GM18505 (cell line): ENCODE data around the gene KCNJ4.
"Not testable (repeated sequence)": the region's sequence is repeated elsewhere in the genome, so short reads cannot be mapped to it uniquely, and the experiment has no call there.

ENCODE experiments used
- ATAC-seq: cut with Tn5 transposase; IDR thresholded peaks from one replicate; pipeline ENCODE4 v1.9.1; 2021; ENCODE audit not compliant: unreplicated experiment
- POLR2A ChIP-seq: IDR thresholded peaks from 4 replicates; pipeline ENCODE4 v1.6.1; 2011; ENCODE audit warnings: borderline replicate concordance; ENCODE audit not compliant: insufficient read depth, insufficient read length; ENCODE audit errors: extremely low read depth

The KCNJ4 gene

GRCh38 chr22:38414009-38414395 lies 41.0 kb downstream of the KCNJ4 start:
- no peak for ATAC-seq
- no peak for TF ChIP-seq POLR2A

- no peak for ATAC-seq
- TF ChIP-seq POLR2A: no peak
Measured at GRCh38 chr22:38413085-38414008, 41.7 kb downstream of the KCNJ4 start.

- no peak for TF ChIP-seq POLR2A
- ATAC-seq: no peak
Measured at GRCh38 chr22:38412435-38413084, 42.4 kb downstream of the KCNJ4 start.

GRCh38 chr22:38411016-38411415 lies 44.0 kb downstream of the KCNJ4 start:
- ATAC-seq: no peak
- TF ChIP-seq POLR2A: no peak

- ATAC-seq: not testable (repeated sequence)
Measured at GRCh38 chr22:38409916-38410315, 45.1 kb downstream of the KCNJ4 start.

GRCh38 chr22:38406617-38407016 lies 48.4 kb downstream of the KCNJ4 start:
- TF ChIP-seq POLR2A: no peak
- ATAC-seq: no peak

GRCh38 chr22:38404419-38404818 lies 50.6 kb downstream of the KCNJ4 start:
- TF ChIP-seq POLR2A: no peak

GRCh38 chr22:38403812-38404211 lies 51.2 kb downstream of the KCNJ4 start:
- ATAC-seq: no peak

More at GRCh38 chr22:38404419-38404818, 50.6 kb downstream of the KCNJ4 start:
- ATAC-seq: no peak

GRCh38 chr22:38402204-38402603 lies 52.8 kb downstream of the KCNJ4 start:
- ATAC-seq: no peak
- no peak for TF ChIP-seq POLR2A

More at GRCh38 chr22:38403812-38404211, 51.2 kb downstream of the KCNJ4 start:
- TF ChIP-seq POLR2A: no peak

- ATAC-seq: no peak
Measured at GRCh38 chr22:38401336-38402084, 53.5 kb downstream of the KCNJ4 start.

GRCh38 chr22:38400256-38400655 lies 54.7 kb downstream of the KCNJ4 start:
- ATAC-seq: not testable (repeated sequence)

More at GRCh38 chr22:38401336-38402084, 53.5 kb downstream of the KCNJ4 start:
- no peak for TF ChIP-seq POLR2A

- ATAC-seq: peak; percentile 45
Measured at GRCh38 chr22:38398609-38399461, 56.2 kb downstream of the KCNJ4 start.

GRCh38 chr22:38398181-38398608 lies 56.8 kb downstream of the KCNJ4 start:
- peak; percentile 25 for ATAC-seq

More at GRCh38 chr22:38398609-38399461, 56.2 kb downstream of the KCNJ4 start:
- peak; percentile 58 for TF ChIP-seq POLR2A
